ENCODE data around the gene KATNAL2. TPM values are rescaled to one million over a fixed set of nuclear protein-coding genes. Genes with fewer than 3 reads are reported as not detected.

The KATNAL2 gene
- total RNA-seq, 1 experiment from 2014 or later, result 9.0 TPM

GRCh38 chr18:47062471-47062870 lies 145.1 kb downstream of the KATNAL2 start:
- H3K4me3 ChIP-seq, result no peak overlapping the region
- CTCF ChIA-PET, result no interaction called here
- no peak overlapping the region for H3K4me2 ChIP-seq
- H3K36me3 ChIP-seq (ENCODE audit: low read depth), result no peaks in the 10 kb centered on the region
- H2AFZ ChIP-seq, result no peak overlapping the region
- TF ChIP-seq EZH2 (IDR thresholded peaks at IDR 0.05; ENCODE audit: low read depth) (no peak), CTCF (conservative IDR thresholded peaks at IDR 0.05) (no peak)
- no peak for DNase-seq
- intact Hi-C loops (cut with micrococcal nuclease; ENCODE audit: unreplicated experiment), result no loop called here
- no peaks in the 10 kb centered on the region for H3K9me2 ChIP-seq (ENCODE audit: insufficient read depth)
- H3K27me3 ChIP-seq (ENCODE audit: insufficient read depth, low read depth), result no peaks in the 10 kb centered on the region
- POLR2A ChIA-PET (ENCODE audit: unreplicated experiment), result no interaction called here
- H3K4me1 ChIP-seq (replicated peaks; ENCODE audit: insufficient read depth), result no peaks in the 10 kb centered on the region
- H3K9me3 ChIP-seq (ENCODE audit: insufficient read depth, low read depth), result no peaks in the 10 kb centered on the region
- no peaks in the 10 kb centered on the region for H3K79me2 ChIP-seq (ENCODE audit: low read depth)
- H4K20me1 ChIP-seq (ENCODE audit: insufficient read depth), result no peaks in the 10 kb centered on the region
- no peak overlapping the region for H3K27ac ChIP-seq
- BruUV-seq (replicated peaks), result no TSS peak
- H3F3A ChIP-seq (ENCODE audit: insufficient read depth, low read depth), result no peaks in the 10 kb centered on the region

- Histone ChIP-seq H3K9me2 (ENCODE audit: insufficient read depth) (no peaks in the 10 kb centered on the region), H3K27ac (no peak overlapping the region), H2AFZ (no peak overlapping the region), H3F3A (ENCODE audit: insufficient read depth, low read depth) (no peaks in the 10 kb centered on the region), H4K20me1 (ENCODE audit: insufficient read depth) (no peaks in the 10 kb centered on the region), H3K9me3 (ENCODE audit: insufficient read depth, low read depth) (no peaks in the 10 kb centered on the region), H3K4me3 (no peak overlapping the region), H3K27me3 (ENCODE audit: insufficient read depth, low read depth) (no peaks in the 10 kb centered on the region), H3K4me1 (replicated peaks; ENCODE audit: insufficient read depth) (no peaks in the 10 kb centered on the region), H3K79me2 (ENCODE audit: low read depth) (no peaks in the 10 kb centered on the region), H3K4me2 (no peak overlapping the region), H3K36me3 (ENCODE audit: low read depth) (no peaks in the 10 kb centered on the region)
- POLR2A ChIA-PET (ENCODE audit: unreplicated experiment), result no interaction called here
- no peak for DNase-seq
- CTCF ChIA-PET, result no interaction called here
- intact Hi-C loops (cut with micrococcal nuclease; ENCODE audit: unreplicated experiment), result no loop called here
- TF ChIP-seq CTCF (conservative IDR thresholded peaks at IDR 0.05) (no peak), EZH2 (IDR thresholded peaks at IDR 0.05; ENCODE audit: low read depth) (no peak)
- BruUV-seq (replicated peaks), result no TSS peak
These were observed 145.7 kb downstream of the KATNAL2 start for GRCh38 chr18:47063096-47063495.

DNA sequence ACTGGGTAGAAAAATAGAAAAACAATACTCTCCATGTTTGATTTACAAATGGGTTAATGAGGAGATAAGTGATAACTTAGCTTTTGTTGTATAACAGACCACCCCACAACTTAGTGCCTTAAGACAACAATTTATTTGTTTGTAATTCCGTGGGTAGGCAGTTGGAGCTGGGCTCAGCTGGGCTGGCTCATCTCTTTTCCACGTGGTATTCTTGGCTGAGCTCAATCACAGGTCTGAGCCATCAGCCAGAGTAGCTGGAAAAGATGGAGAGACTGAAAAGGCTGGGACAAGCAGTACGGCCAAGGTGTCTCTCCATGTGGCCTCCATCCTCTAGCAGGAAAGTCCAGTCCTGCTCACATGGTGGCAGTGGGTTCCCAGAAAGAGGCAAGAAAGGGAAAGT lies 150.2 kb downstream of the KATNAL2 start:
- Histone ChIP-seq H3K9me3 (ENCODE audit: insufficient read depth, low read depth) (no peaks in the 10 kb centered on the region), H4K20me1 (ENCODE audit: insufficient read depth) (no peaks in the 10 kb centered on the region), H3K36me3 (ENCODE audit: low read depth) (no peaks in the 10 kb centered on the region), H3K27ac (no peak overlapping the region), H2AFZ (no peak overlapping the region), H3K79me2 (ENCODE audit: low read depth) (no peaks in the 10 kb centered on the region), H3K4me2 (no peak overlapping the region), H3K27me3 (ENCODE audit: insufficient read depth, low read depth) (no peaks in the 10 kb centered on the region), H3K4me3 (no peak overlapping the region), H3F3A (ENCODE audit: insufficient read depth, low read depth) (no peaks in the 10 kb centered on the region), H3K9me2 (ENCODE audit: insufficient read depth) (no peaks in the 10 kb centered on the region), H3K4me1 (replicated peaks; ENCODE audit: insufficient read depth) (no peaks in the 10 kb centered on the region)
- POLR2A ChIA-PET (ENCODE audit: unreplicated experiment), result no interaction called here
- intact Hi-C loops (cut with micrococcal nuclease; ENCODE audit: unreplicated experiment), result no loop called here
- DNase-seq, result no peak
- BruUV-seq (replicated peaks), result no TSS peak
- TF ChIP-seq EZH2 (IDR thresholded peaks at IDR 0.05; ENCODE audit: low read depth) (no peak), CTCF (conservative IDR thresholded peaks at IDR 0.05) (no peak)
- CTCF ChIA-PET, result no interaction called here

Measured in PC-9 (cell line).